Stromal cell of bone marrow (primary cell): ENCODE results near the gene CACNA1G.

Experiments
- DNase-seq: peaks from one replicate; pipeline ENCODE4 v3.0.0-alpha.2; 2012; ENCODE audit warnings: low read depth

The CACNA1G gene

GRCh38 chr17:50588391-50589049 lies 28.0 kb downstream of the CACNA1G start:
- DNase-seq: no peak

GRCh38 chr17:50589095-50589705 lies 28.7 kb downstream of the CACNA1G start:
- no peak for DNase-seq

GRCh38 chr17:50590946-50591737 lies 30.6 kb downstream of the CACNA1G start:
- no peak for DNase-seq

GRCh38 chr17:50593321-50593720 lies 32.8 kb downstream of the CACNA1G start:
- DNase-seq: no peak

- no peak for DNase-seq
These were observed 33.8 kb downstream of the CACNA1G start for GRCh38 chr17:50594128-50594823.

- no peak for DNase-seq
These were observed 34.4 kb downstream of the CACNA1G start for GRCh38 chr17:50594892-50595291.

GRCh38 chr17:50596191-50597037 lies 35.9 kb downstream of the CACNA1G start:
- no peak for DNase-seq

- DNase-seq: no peak
These were observed 38.0 kb downstream of the CACNA1G start for GRCh38 chr17:50598487-50598886.

GRCh38 chr17:50599606-50600005 lies 39.1 kb downstream of the CACNA1G start:
- no peak for DNase-seq

GRCh38 chr17:50601823-50602375 lies 41.4 kb downstream of the CACNA1G start:
- DNase-seq: no peak

GRCh38 chr17:50602836-50603235 lies 42.3 kb downstream of the CACNA1G start:
- DNase-seq: no peak

GRCh38 chr17:50603340-50603739 lies 42.8 kb downstream of the CACNA1G start:
- DNase-seq: no peak

- DNase-seq: no peak
These were observed 44.0 kb downstream of the CACNA1G start for GRCh38 chr17:50604513-50604912.

- no peak for DNase-seq
These were observed 44.9 kb downstream of the CACNA1G start for GRCh38 chr17:50605429-50605828.

- no peak for DNase-seq
These were observed 47.1 kb downstream of the CACNA1G start for GRCh38 chr17:50607522-50608175.

GRCh38 chr17:50608700-50609379 lies 48.3 kb downstream of the CACNA1G start:
- DNase-seq: no peak

- DNase-seq: no peak
These were observed 49.0 kb downstream of the CACNA1G start for GRCh38 chr17:50609380-50610074.

GRCh38 chr17:50611634-50612033 lies 51.1 kb downstream of the CACNA1G start:
- DNase-seq: no peak

GRCh38 chr17:50612281-50612680 lies 51.8 kb downstream of the CACNA1G start:
- DNase-seq: no peak
